EL (cell line): ENCODE data around the gene TMEM132E.

Experiments used
- DNase-seq: peaks from one replicate; pipeline ENCODE4 v3.0.0-alpha.2; 2016

Gene TMEM132E

DNA sequence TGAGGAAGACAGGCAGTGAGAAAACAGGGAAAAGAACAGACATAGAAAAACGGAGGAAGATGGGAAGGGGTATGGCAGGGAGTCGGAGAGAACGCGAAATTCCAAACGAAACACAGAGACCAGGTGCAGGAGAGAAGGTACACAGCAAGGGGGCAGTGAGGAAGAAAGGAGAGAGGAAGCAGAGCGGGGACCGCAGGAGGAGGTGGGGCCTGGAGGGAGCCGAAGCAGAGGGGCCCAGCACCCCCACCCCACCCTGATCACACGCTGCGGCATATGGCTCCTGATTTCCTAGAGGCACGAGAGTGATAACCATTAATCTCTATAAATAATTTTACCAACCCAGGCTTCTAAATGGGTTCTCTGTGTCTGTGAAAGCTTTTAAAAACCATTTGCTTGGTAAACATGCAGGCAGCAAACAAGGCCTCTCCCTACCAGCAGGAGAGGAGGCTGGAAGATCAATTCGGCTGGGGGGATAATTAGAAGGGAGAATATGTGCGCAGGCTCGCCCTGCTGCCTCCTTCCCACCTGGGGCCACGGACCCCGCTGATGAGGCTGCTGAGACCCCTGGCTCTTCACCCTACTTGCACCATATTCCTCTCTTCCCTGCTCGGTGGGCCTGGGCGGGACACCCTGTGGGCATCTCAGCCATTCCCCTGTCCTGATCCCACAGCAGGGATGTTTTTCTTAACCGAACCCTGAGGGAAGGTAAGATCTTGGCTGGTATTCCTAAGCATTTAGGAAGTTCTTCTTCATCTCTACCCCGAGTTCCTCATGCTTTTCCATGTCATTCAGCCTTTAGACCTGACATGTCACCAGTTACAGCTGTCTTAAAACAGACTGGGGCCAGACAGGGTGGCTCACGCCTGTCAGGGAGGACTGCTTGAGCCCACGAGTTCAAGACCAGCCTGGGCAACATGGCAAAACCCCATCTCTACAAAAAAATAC, 86.7 kb downstream of the TMEM132E start:
- no peak for DNase-seq

DNA sequence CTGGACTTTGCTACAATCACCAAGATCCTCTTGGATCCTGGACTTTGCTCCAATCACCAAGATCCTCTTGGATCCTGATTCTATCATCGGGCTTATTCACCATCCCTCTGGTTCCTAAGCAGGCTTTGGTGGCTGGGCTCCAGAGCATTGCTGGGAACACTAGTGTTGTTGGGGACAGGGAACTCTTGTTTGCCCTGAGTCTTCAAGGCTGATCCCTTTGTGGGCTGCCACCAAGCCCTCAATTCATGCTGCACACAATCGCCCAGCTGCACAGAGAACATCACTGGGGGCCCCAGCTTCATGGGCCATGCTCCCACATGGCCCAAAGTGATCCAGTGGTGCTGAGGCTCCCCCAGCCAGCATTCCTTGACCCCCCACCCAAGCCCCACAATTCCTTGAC, 88.3 kb downstream of the TMEM132E start:
- no peak for DNase-seq

DNA sequence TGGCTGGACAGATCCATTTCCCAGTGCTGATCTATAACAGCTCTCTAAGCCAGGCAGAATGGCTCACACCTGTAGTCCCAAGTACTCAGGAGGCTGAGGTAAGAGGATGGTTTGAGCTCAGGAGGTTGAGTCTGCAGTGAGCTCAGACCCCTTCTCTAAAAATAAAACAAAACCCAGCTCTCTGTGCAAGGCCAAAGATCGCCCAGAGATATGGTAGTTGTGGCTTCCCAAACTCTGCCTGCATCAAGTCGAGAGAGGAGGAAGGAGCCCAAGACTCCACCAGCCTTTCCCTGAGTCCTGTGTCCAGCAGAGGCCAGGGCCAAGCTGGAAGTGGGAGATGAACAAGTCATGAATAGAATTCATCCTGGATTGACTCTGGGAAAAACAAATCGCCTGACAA, 88.8 kb downstream of the TMEM132E start:
- DNase-seq, result no peak

DNA sequence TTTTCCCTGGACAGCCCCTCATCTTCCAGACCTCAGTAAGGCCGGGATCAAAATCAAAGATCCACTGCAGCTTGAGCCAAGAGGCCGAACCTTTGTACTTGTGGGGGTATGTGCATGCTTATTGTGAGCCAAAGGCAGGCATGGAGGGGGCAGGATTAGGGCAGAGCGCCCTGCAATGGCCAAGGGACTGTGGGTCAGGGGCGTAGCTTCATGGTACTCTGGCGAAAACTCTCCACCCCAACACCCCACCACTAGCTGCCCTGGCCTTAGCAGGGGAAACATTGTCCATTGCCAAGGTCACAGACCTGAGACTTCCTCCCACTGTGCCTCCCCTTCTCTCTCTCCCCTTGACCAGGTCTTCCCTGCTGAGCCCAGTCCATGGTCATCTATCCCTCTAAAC, 90.1 kb downstream of the TMEM132E start:
- no peak for DNase-seq

DNA sequence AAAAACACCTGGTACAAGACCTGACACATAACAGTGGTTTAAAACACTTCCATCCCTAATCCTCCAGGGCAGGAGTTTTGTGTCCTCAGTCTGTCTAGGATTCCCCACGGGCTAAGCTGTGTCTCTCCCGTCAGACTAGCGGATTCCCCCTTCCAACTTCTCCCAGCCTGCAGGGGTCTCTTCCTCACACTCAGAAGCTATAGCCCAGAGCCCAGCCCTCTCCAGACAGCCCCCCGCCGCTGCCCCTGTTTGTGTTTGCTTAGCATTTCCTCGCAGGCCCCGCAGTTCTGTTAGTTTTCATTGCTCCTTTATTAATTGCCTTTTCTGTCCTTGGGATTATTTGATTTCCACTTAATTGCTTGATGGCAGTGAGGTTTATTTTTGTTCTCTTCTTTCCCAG, 91.2 kb downstream of the TMEM132E start:
- no peak for DNase-seq

DNA sequence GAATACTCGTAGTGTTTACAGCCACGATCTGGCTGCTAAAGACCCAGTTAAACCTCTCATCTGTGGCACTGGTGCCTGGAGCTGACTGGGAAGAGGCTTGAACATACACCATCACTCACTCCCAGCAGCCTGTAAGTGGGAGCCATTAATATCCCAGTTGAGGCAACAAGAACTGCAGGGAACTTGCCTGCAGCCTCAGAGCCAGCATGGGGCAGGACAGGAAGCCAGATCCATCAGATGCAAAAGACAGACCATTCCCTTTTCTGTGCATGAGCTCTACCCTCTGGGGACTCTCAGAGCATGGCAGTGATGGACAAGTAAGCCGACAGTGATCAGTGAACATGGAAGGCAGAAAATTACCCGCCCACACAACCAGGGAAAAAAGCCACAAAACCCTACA, 91.8 kb downstream of the TMEM132E start:
- no peak for DNase-seq

DNA sequence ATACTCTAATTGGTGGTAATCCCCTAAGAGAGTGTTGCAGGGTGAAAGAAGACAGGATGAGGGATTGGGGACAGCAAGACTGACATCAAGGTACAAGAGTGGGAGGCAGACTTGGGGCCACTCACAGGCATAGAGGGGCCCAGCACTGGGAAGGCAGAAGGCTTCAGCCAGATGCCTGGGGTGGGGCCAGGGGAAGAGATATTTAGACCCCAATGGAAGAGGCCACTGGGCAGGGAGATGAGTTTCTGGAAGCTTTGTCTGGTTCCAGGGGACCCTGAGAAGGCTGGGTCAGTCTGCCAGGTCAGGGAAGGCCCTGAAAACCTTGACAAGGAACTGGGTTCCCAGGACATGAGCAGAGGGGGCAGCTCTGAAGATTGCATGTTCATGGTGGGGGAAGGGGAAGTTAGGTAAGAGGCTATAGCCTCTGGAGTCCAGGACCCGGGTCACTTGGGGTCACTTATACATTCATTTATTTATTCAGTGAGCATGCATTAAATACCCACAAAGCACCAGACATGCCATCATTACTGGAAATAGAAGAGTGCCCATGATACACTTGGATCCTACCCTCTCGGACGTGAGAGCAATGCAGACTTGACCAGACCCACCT, 92.9 kb downstream of the TMEM132E start:
- DNase-seq, result no peak

DNA sequence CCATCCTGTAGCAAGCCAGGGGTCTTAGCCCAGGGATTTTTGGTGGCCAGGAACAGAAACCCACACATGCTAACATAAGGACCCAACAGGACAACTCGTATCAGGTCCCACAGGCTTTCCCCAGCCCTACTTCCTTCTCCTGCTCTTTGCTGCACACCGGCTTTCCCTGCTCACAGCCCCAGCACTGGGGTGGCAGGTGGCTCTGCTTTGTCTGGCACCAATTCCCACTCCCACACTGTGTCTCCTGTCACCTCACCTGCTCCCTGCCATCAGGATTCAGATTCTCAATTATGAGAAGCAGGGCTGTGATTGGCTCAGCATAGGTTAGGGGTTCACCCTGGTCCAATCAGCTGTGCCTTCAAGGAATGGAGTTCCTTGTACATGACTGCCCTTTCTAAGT, 94.1 kb downstream of the TMEM132E start:
- no peak for DNase-seq

DNA sequence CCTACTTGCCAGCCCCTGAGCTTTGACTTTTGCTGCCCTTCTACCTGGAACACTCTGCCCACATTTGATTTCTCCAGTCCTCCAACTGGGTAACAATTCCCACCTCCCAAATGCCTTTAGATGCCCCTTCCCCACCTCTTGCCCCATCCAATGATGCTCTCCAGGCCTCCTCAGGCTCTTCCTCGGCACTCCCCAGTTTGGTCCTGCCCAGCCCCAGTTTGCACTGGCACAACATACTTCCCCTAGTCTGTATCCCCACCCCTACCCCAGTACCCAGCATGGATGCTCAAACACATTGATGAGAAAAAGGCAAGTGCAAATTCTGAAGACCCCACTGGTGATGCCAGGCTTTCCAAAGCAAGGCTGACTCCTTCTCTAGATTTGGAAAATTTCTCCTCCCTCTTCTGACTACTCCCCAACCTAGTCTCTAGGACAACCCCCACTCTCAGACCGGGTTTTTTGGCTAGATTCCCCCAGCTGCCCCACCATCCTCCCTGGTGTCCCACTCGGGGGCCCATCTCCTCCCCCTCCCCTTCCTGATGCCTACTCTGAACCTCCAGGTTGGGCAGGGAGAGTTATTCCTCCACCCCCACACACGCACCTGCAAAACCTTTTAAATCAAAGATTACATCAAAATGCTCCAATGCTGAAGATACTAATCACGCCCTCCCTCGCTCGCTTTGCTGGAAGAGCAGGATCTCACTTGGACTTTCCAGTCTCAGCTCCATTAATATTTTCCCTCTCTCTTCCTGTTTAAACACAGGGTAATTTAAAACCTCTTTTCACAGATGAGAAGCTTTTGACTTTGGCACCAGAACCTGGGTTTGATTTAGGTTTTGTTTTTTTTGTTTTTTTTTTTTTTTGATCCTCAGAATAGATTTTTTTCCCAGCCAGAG, 94.9 kb downstream of the TMEM132E start:
- no peak for DNase-seq

DNA sequence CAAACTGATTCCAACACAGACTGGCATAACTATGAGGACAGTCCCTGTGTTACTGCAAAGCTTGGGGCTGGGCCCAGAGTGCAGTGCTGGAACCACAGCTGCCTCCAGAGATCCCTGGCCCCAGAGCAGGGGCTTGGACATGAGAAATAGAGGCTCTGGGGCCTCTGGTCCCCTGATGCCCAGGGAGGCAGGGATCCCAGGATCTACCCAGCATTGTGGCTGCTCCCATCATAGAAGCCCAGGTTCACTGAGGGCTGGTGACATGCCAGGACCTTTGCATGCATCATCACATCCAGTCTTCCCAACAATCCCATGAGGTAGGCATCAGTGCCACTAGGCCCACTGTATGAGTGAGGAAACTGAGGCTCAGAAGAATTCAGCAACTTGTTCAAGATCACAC, 95.8 kb downstream of the TMEM132E start:
- DNase-seq, result no peak

DNA sequence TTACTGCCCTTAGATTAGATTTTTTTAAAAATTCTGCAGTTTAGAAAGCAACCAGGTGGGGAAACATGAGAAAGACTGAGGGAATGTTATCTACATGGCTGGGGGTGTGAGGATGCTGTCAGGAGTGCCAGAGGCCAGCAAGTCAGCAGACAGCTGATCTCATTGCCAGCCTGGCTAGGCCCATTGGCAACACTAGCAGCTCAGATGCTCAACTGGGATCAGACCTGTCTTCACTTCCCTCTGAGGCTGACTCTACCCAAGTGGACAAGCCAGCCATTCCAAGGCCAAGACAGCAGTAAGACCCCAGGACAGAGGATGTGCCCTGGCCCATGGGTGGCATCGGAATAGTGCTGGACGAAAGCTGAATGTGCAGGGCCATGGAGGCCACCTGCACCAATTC, 96.2 kb downstream of the TMEM132E start:
- no peak for DNase-seq

DNA sequence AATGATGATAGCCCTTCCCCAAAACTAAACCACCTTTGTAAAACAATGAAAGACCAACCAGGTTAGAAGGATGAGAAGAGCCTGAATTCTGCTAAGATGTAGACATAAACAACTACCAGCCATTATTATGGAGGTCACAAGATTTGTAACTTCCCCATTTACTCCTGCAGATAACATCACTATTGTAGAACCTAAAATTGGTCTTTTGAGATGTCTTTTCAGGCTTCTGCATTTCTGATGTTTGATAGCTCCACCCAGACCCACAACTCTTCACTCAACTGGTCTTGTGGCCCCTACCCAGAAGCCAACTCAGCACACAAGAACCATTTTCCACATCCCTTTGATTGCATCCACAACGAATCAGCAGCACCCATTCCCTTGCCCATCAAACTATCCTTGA, 100.8 kb downstream of the TMEM132E start:
- no peak for DNase-seq

DNA sequence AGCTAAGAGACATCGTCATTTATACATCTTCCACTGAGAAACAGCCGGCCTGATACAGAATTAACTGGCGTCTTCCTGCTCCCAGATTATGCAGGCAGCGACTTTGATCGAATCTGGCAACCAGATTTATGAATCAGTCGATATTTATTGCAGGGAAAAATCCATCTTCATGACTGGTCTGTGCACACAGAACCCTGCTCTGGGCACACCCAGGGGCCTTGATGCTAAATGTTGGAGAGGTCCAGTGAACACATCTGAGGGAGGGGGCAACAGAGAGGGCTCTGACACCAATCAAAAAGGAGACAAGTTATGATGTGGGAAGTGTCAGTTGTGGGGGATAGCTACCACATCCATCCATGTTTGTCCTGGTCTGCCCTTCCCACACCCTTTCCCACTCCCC, 102.9 kb downstream of the TMEM132E start:
- DNase-seq, result no peak

DNA sequence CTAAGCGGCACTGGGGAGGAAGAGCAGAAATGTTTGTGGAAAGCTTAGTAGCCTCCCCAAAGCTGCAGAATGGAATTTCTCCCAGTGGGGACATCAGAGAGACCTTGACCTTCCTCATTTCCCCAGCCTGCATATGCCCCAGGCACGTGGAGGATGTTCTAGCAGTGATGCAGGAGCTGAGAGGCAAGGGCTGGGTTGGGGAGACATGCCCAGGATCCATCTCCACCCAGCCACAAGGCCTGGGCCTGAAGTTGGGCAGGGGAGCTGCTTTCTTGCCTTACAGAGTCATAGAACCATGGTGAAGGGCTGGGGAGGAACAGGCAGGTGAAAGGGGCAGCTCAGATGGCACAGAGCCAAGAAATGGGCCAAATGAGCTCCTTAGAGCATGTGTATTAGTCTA, 104.0 kb downstream of the TMEM132E start:
- DNase-seq, result no peak
